Stomach (tissue), 9 donors: ENCODE results near the gene DNAJC15. TPM values are rescaled to one million over a fixed set of nuclear protein-coding genes. Genes with fewer than 3 reads are reported as not detected.

ENCODE experiments used
- DNase-seq, 2 donors: peaks; one replicate each; pipeline versions ENCODE4 v3.0.0 to v3.0.0-alpha.2; 2013 to 2019
- H3K27ac ChIP-seq, 5 donors: fragments of 200-600 bp in 4 of 5; sonication (generic) in 4 of 5; one replicate each; pipeline ENCODE4 v1.5.1; 2013 to 2019; ENCODE audit warnings: mild to moderate bottlenecking in 1 of 5, moderate library complexity in 1 of 5
- H3K27me3 ChIP-seq, 3 donors: fragments of 200-600 bp; sonication (generic); one replicate each; pipeline ENCODE4 v1.5.1; 2017 to 2019; ENCODE audit warnings: mixed run types in 1 of 3
- H3K36me3 ChIP-seq, 4 donors: fragments of 200-600 bp; sonication (generic); 1 replicate in 3 of 4; 2 replicates in 1 of 4; pipeline ENCODE4 v1.5.1; 2016 to 2019
- H3K4me1 ChIP-seq, 4 donors: fragments of 200-600 bp; sonication (generic); one replicate each; pipeline ENCODE4 v1.5.1; 2016 to 2019
- H3K4me3 ChIP-seq, 4 donors: fragments of 200-600 bp; sonication (generic) in 3 of 4; one replicate each; pipeline ENCODE4 v1.5.1; 2016 to 2019; ENCODE audit warnings: mild to moderate bottlenecking in 1 of 4
- H3K9me3 ChIP-seq, 4 donors: fragments of 200-600 bp; sonication (generic); one replicate each; pipeline ENCODE4 v1.5.1; 2016 to 2019
- CTCF ChIP-seq, 7 experiments: fragments of 450-650 bp in 4 of 7; fragments of 200-600 bp in 3 of 7; sonication (generic) in 3 of 7; IDR thresholded peaks; one replicate each; pipeline ENCODE4 v1.5.1; 2016 to 2019; ENCODE audit warnings: antibody characterized with exemption in 7 of 7, control low read depth in 2 of 7, mild to moderate bottlenecking in 1 of 7
- EP300 ChIP-seq: sonication (generic); formaldehyde crosslinking; IDR thresholded peaks from one replicate; pipeline ENCODE4 v1.6.1; 2017; ENCODE audit warnings: antibody characterized with exemption
- POLR2A ChIP-seq, 4 donors: fragments of 450-650 bp; IDR thresholded peaks; one replicate each; pipeline ENCODE4 v1.6.1; 2016; ENCODE audit warnings: antibody characterized with exemption in 4 of 4, control low read depth in 2 of 4, mild to moderate bottlenecking in 1 of 4, moderate library complexity in 1 of 4
- POLR2AphosphoS5 ChIP-seq, 3 donors: sonication (generic); formaldehyde crosslinking; IDR thresholded peaks; one replicate each; pipeline ENCODE4 v1.6.1; 2016; ENCODE audit warnings: antibody characterized with exemption in 3 of 3
- WGBS, 5 donors: extraction: QIAGEN DNeasy Blood & Tissue Kit in 3 of 5; methylation state at CpG; one replicate each; pipeline versions ENCODE4 v1.1.5 to v1.1.7; 2013 to 2018; 5-methylcytosine and 5-hydroxymethylcytosine counted together
- intact Hi-C: fragments of 100-400 bp; cut with DNase I; formaldehyde crosslinking; loops from one replicate; pipeline ENCODE4 v1.15.1; 2023; ENCODE audit warnings: low total_unique reads
- polyA plus RNA-seq, 3 donors: library from polyadenylated mRNA; stranded (reverse); fragments of 200-250 nt; gene quantifications; one replicate each; pipeline ENCODE4 v1.2.3, GENCODE V29; 2013
- total RNA-seq, 5 donors: library from RNA; depleted of rRNA; stranded (reverse); fragments of >200 nt; gene quantifications; one replicate each; pipeline versions ENCODE4 v1.1.0 to v1.2.3, GENCODE V29; 2014 to 2016
- donor health status: healthy with polysubstance abuse.
- donor health status: Bipolar disorder and iron deficiency.
- donor health status: healthy.

The DNAJC15 gene
- total and polyA plus RNA-seq, 8 donors = 4.5 to 19.3 (median 10.7) TPM

- Histone ChIP-seq H3K4me1 (peaks cover 0 to 12% (median 5%) of the 10 kb centered on the region in 4 donors), H3K9me3 (peaks cover 0 to 9% (median 1%) of the 10 kb centered on the region in 4 donors), H3K36me3 (peaks cover 0 to 2% (median 0%) of the 10 kb centered on the region in 4 donors), H3K27me3 (no peaks in the 10 kb centered on the region), H3K4me3 (no peak overlapping the region), H3K27ac (no peak overlapping the region)
- no peak for TF ChIP-seq POLR2AphosphoS5 (IDR thresholded peaks at IDR 0.05)
- TF ChIP-seq EP300 = no peak
- no peak for TF ChIP-seq CTCF (IDR thresholded peaks at IDR 0.05)
- TF ChIP-seq POLR2A (IDR thresholded peaks at IDR 0.05) = no peak
- intact Hi-C loops = no loop called here
- no peak for DNase-seq
- WGBS, 5 donors = 33 to 58% (median 51%) methylated on average over 4 of the region's 4 CpGs
Measured at GRCh38 chr13:43102304-43102703, 78.9 kb downstream of the DNAJC15 start.

- no peak for DNase-seq
- WGBS, 5 donors = 69 to 85% (median 79%) methylated on average over 2 of the region's 2 CpGs
- Histone ChIP-seq H3K9me3 (no peaks in the 10 kb centered on the region), H3K4me3 (no peak overlapping the region), H3K27me3 (no peaks in the 10 kb centered on the region), H3K36me3 (peaks cover 0 to 13% (median 7%) of the 10 kb centered on the region in 4 donors), H3K27ac (no peak overlapping the region), H3K4me1 (peaks cover 0 to 8% (median 3%) of the 10 kb centered on the region in 4 donors)
- intact Hi-C loops = no loop called here
- TF ChIP-seq POLR2A (IDR thresholded peaks at IDR 0.05) = no peak
- TF ChIP-seq POLR2AphosphoS5 (IDR thresholded peaks at IDR 0.05) = no peak
- no peak for TF ChIP-seq EP300
- no peak for TF ChIP-seq CTCF (IDR thresholded peaks at IDR 0.05)
Measured at GRCh38 chr13:43107780-43108179, 84.4 kb downstream of the DNAJC15 start.

GRCh38 chr13:43110036-43110435, 86.7 kb downstream of the DNAJC15 start:
- 77 to 91% (median 80%) methylated on average over 5 of the region's 5 CpGs for WGBS, 5 donors
- intact Hi-C loops = no loop called here
- Histone ChIP-seq H3K4me1 (peaks cover 0 to 21% (median 7%) of the 10 kb centered on the region in 4 donors), H3K27me3 (no peaks in the 10 kb centered on the region), H3K36me3 (peaks cover 0 to 13% (median 7%) of the 10 kb centered on the region in 4 donors), H3K4me3 (no peak overlapping the region), H3K9me3 (no peaks in the 10 kb centered on the region), H3K27ac (no peak overlapping the region)
- peak in 1 of 2 donors; percentile 47 for DNase-seq
- TF ChIP-seq EP300 (no peak), POLR2AphosphoS5 (IDR thresholded peaks at IDR 0.05) (no peak), POLR2A (IDR thresholded peaks at IDR 0.05) (no peak), CTCF (IDR thresholded peaks at IDR 0.05) (no peak)

GRCh38 chr13:43110658-43111057, 87.3 kb downstream of the DNAJC15 start:
- 69 to 85% (median 74%) methylated on average over 2 of the region's 2 CpGs for WGBS, 5 donors
- H3K4me1 ChIP-seq = peaks cover 0 to 21% (median 7%) of the 10 kb centered on the region in 4 donors
- H3K27ac ChIP-seq = no peak overlapping the region
- H3K27me3 ChIP-seq = no peaks in the 10 kb centered on the region
- H3K4me3 ChIP-seq = no peak overlapping the region
- intact Hi-C loops = no loop called here
- TF ChIP-seq CTCF (IDR thresholded peaks at IDR 0.05) (no peak), POLR2AphosphoS5 (IDR thresholded peaks at IDR 0.05) (no peak), EP300 (no peak), POLR2A (IDR thresholded peaks at IDR 0.05) (no peak)
- H3K9me3 ChIP-seq = no peaks in the 10 kb centered on the region
- H3K36me3 ChIP-seq = peaks cover 0 to 13% (median 7%) of the 10 kb centered on the region in 4 donors
- no peak for DNase-seq
